Right forelimb (tissue), 1 donor: ENCODE measurements around the gene WNT9B.
A peak's percentile ranks its signal among the peaks of the same experiment; 100 is the strongest.
"Not testable (repeated sequence)": the region's sequence is repeated elsewhere in the genome, so short reads cannot be mapped to it uniquely, and the experiment has no call there.

Experiments
- DNase-seq: peaks from one replicate; pipeline ENCODE4 v3.0.0-alpha.2; 2018

Gene WNT9B

GRCh38 chr17:46916623-46917022 is 65.2 kb downstream of the WNT9B start:
- DNase-seq: no peak

GRCh38 chr17:46917041-46917440 is 65.7 kb downstream of the WNT9B start:
- DNase-seq: no peak

- no peak for DNase-seq
Observed at GRCh38 chr17:46917516-46917915, 66.1 kb downstream of the WNT9B start.

DNA sequence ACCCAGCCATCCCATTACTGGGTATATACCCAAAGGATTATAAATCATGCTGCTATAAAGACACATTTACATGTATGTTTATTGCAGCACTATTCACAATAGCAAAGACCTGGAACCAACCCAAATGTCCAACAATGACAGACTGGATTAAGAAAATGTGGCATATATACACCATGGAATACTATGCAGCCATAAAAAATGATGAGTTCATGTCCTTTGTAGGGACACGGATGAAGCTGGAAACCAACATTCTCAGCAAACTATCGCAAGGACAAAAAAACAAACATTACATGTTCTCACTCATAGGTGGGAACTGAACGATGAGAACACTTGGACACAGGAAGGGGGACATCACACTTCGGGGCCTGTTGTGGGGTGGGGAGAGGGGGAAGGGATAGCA is 70.6 kb downstream of the WNT9B start:
- DNase-seq: not testable (repeated sequence)

GRCh38 chr17:46922487-46922803 is 71.1 kb downstream of the WNT9B start:
- no peak for DNase-seq

- DNase-seq: peak; percentile 96
Observed at GRCh38 chr17:46922804-46923635, 71.6 kb downstream of the WNT9B start, which contains the start of gene GOSR2. Gene GOSR2, plus strand, starts transcription at chr17:46923160. Its CDS starts 33 bp downstream, at chr17:46923193.

GRCh38 chr17:46925185-46925868 is 73.9 kb downstream of the WNT9B start:
- DNase-seq: no peak

DNA sequence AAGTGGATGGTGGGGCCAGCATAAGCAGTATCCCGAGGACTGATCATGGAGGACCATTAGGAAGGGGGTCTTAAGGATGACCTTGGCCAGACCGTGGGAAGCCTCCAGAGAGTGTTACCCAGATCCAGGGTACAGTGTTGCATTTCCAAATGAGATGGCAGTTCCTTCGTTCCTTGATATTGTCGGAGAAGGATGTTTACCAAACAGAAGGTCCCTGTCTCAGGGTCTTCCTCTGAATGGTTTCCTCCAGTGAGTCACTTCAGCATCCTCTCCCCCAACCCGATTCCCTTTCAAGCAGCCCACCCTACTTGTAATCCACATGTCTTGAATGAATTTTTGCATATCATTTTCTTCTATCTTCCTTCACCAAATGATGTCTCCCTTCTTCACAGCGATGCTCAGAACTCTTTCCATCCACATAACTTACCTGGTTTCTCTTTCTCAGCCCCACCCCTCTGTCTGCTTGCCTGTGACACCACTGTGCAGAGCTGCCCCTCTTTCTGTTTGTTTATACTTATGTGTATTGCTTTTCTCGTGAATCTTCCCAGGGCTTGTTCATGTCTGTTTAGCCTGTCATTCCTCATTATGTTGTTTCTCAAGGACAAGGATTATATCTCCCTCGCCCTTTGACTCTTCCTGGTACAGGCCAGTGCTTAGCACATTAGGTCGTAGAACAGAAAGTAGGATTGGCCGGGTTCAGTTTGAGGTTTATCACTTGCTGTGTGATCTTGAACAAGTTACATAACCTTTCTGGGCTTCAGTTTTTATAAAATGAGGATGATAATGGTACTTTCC is 77.3 kb downstream of the WNT9B start:
- DNase-seq: no peak

GRCh38 chr17:46929413-46929812 is 78.0 kb downstream of the WNT9B start:
- DNase-seq: no peak

DNA sequence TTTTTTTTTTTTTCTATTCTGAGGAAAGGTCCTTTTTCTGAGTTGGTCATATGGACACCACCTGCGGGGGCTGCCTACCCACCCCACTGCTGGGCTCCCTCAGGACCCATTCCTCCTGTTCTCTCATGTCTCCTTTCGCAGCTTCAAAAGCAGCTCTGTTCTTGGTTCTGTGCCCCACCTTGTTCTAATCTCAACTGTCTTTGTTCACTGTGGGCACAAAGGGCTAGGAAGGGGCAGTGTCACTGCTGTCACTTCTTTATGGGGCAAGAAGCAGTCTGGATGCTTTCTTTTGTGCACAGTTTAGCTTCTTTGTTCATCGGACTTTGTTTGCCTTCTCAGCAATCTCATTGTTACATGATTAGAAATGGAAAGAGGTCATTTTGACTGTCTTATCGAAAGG is 78.7 kb downstream of the WNT9B start:
- DNase-seq: no peak

DNA sequence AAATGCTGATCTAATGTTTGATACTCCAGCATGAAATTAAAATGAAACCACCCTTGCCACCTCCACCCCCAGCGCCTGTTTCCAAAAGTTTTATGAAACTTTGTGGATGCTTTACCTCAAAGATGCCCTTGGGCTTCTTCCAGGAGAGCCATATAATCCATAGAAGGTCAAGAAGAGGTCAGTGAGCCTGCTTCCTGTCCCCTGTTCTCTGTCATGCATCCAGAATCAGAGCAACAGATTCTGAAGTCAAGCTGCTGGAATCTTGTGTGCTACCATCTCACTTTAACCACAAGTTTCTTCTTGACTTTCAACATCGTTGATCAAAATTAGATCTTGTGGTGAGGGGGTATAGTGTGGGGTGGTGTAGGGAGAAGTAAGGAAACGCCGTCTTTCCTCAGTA is 80.2 kb downstream of the WNT9B start:
- no peak for DNase-seq

DNA sequence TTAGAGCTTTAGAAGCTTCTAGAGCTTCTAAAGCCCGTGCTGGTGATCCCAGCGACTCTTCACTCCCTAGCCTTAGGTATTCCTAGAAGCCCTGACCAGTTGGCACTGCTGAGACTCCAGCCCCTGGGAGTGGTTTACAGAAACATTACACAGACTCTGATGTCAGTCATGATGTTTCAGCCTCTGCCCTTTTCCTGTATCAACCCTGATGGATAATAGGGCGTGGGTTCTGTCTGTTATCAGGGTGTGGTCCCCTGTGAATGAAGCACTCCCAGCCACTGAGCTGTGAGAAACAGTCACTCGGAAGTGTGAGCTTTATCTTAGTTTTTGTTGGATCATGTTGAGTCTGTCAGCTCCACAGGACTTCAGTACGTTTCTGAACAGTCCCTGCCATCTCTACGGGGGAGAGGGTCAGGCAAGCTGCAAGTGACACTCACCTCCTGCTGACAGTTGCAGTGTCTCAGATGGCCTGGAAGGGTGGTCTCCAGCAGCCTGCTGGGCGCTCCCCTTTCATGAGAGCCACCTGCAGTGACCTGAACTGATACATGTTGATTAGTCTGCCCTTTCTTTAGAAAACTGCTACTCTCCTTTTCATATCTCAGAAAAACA is 84.4 kb downstream of the WNT9B start:
- no peak for DNase-seq
